Right cardiac atrium (tissue), 5 donors: ENCODE data around the gene AP5S1. TPM values are rescaled to one million over a fixed set of nuclear protein-coding genes. Genes with fewer than 3 reads are reported as not detected.

Experiments used
- ATAC-seq, 2 donors: fragments of 200-7000 bp; cut with Tn5 transposase; one replicate each; pipeline versions ENCODE4 v1.8.0 to v1.9.1; 2020; ENCODE audit warnings: moderate library complexity in 2 of 2, mild to moderate bottlenecking in 1 of 2
- DNase-seq, 3 donors: peaks; one replicate each; pipeline ENCODE4 v3.0.0-alpha.2; 2020
- H3K27ac ChIP-seq: one replicate; pipeline ENCODE4 v1.5.1; 2013; ENCODE audit warnings: mild to moderate bottlenecking, low read length, control low read depth, moderate library complexity
- H3K27me3 ChIP-seq: one replicate; pipeline ENCODE4 v1.6.1; 2013; ENCODE audit not compliant: control insufficient read depth, insufficient read depth
- H3K4me1 ChIP-seq: one replicate; pipeline ENCODE4 v1.6.1; 2013; ENCODE audit warnings: low read length; ENCODE audit not compliant: control insufficient read depth, insufficient read depth
- H3K4me3 ChIP-seq: one replicate; pipeline ENCODE4 v1.5.1; 2013; ENCODE audit warnings: low read length, control low read depth
- H3K9me3 ChIP-seq: one replicate; pipeline ENCODE4 v1.6.1; 2013; ENCODE audit warnings: low read length; ENCODE audit not compliant: control insufficient read depth
- WGBS: extraction: QIAGEN DNeasy Blood & Tissue Kit; methylation state at CpG from one replicate; pipeline ENCODE4 v1.1.7; 2013; 5-methylcytosine and 5-hydroxymethylcytosine counted together
- intact Hi-C, 4 donors: fragments of 100-400 bp; cut with DNase I; formaldehyde crosslinking; loops; one replicate each; pipeline versions ENCODE4 v1.11.0 to v1.14.0; 2022 to 2023
- polyA plus RNA-seq: library from polyadenylated mRNA; stranded (reverse); fragments of 200-250 nt; gene quantifications from one replicate; pipeline ENCODE4 v1.2.3, GENCODE V29; 2013
- total RNA-seq, 4 donors: library from RNA; stranded (reverse); fragmentation: NEBNext Ultra II Directional; extraction: Animal tissue kit (Norgen Biotek cat#: 25700); gene quantifications; one replicate each; pipeline ENCODE4 v1.2.1, GENCODE V29; 2021
- donor health status: healthy with polysubstance abuse.
- donor health status: DM: no; HTN: yes; CAD: no.
- donor health status: DM: no; HTN: no; CAD: no.
- donor health status: DM: no; HTN: yes; CAD: no; lungs with severe emphysema.
- donor health status: DM: yes; HTN: yes; CAD: no.

Gene AP5S1
- total and polyA plus RNA-seq, 5 donors = 12.3 to 17.2 (median 12.6) TPM

GRCh38 chr20:3846740-3847428, 26.5 kb downstream of the AP5S1 start, which contains the start of gene MAVS:
MAVS (plus strand) TSS chr20:3846834; CDS start chr20:3854625, 7,791 bp downstream.
- intact Hi-C loops = no loop called here

GRCh38 chr20:3847429-3847940, 27.1 kb downstream of the AP5S1 start:
- DNase-seq (no peak), ATAC-seq (no peak)
- Histone ChIP-seq H3K27me3 (no peaks in the 10 kb centered on the region), H3K9me3 (no peaks in the 10 kb centered on the region), H3K4me1 (peaks cover 14% of the 10 kb centered on the region), H3K27ac (peak overlapping the region; percentile 93), H3K4me3 (peak overlapping the region; percentile 79)
- intact Hi-C loops = no loop called here
- WGBS = 22% methylated on average over 8 of the region's 8 CpGs

More at GRCh38 chr20:3846740-3847428, 26.5 kb downstream of the AP5S1 start, which contains the start of gene MAVS:
- peak; percentile 92 to 97 (median 97) for DNase-seq
- peak within 1 kb of the TSS; percentile 79 for H3K4me3 ChIP-seq
- H3K27ac ChIP-seq = peak within 1 kb of the TSS; percentile 93
- H3K27me3 ChIP-seq = no peaks in the 10 kb centered on the region
- peaks cover 14% of the 10 kb centered on the region for H3K4me1 ChIP-seq
- H3K9me3 ChIP-seq = no peaks in the 10 kb centered on the region
- ATAC-seq = peak; percentile 99
- under 1% methylated on average over 72 of the region's 72 CpGs for WGBS

- intact Hi-C loops = no loop called here
- DNase-seq = no peak
- ATAC-seq = no peak
- Histone ChIP-seq H3K27ac (no peak overlapping the region), H3K4me3 (no peak overlapping the region), H3K4me1 (peaks cover 12% of the 10 kb centered on the region), H3K9me3 (no peaks in the 10 kb centered on the region), H3K27me3 (no peaks in the 10 kb centered on the region)
- 78% methylated on average over 1 of the region's 1 CpG for WGBS
Observed at GRCh38 chr20:3848565-3848964, 28.2 kb downstream of the AP5S1 start.

GRCh38 chr20:3854462-3854871, 34.1 kb downstream of the AP5S1 start:
- 72% methylated on average over 4 of the region's 4 CpGs for WGBS
- intact Hi-C loops = loop anchor here in 1 of 4 donors (10.0 kb wide), 1 partner anchor 170 kb away; the partner anchor contains the start of gene ADAM33
- Histone ChIP-seq H3K4me3 (no peak overlapping the region), H3K4me1 (no peaks in the 10 kb centered on the region), H3K9me3 (no peaks in the 10 kb centered on the region), H3K27ac (no peak overlapping the region), H3K27me3 (no peaks in the 10 kb centered on the region)
- DNase-seq (no peak), ATAC-seq (peak; percentile 45 to 52)

GRCh38 chr20:3857405-3857804, 37.1 kb downstream of the AP5S1 start:
- H3K4me1 ChIP-seq = no peaks in the 10 kb centered on the region
- ATAC-seq = no peak
- H3K27ac ChIP-seq = no peak overlapping the region
- no peaks in the 10 kb centered on the region for H3K27me3 ChIP-seq
- intact Hi-C loops = loop anchor here in 1 of 4 donors (10.0 kb wide), 1 partner anchor 173 kb away; the partner anchor contains the start of gene ADAM33
- DNase-seq = no peak
- H3K9me3 ChIP-seq = no peaks in the 10 kb centered on the region
- H3K4me3 ChIP-seq = no peak overlapping the region
- 78% methylated on average over 14 of the region's 14 CpGs for WGBS

GRCh38 chr20:3858689-3859088, 38.3 kb downstream of the AP5S1 start:
- H3K4me1 ChIP-seq = no peaks in the 10 kb centered on the region
- H3K4me3 ChIP-seq = no peak overlapping the region
- intact Hi-C loops = loop anchor here in 1 of 4 donors (10.0 kb wide), 1 partner anchor 174 kb away; the partner anchor contains the start of gene ADAM33
- H3K27ac ChIP-seq = no peak overlapping the region
- H3K27me3 ChIP-seq = no peaks in the 10 kb centered on the region
- 93% methylated on average over 6 of the region's 6 CpGs for WGBS
- no peaks in the 10 kb centered on the region for H3K9me3 ChIP-seq
- ATAC-seq (no peak), DNase-seq (no peak)

GRCh38 chr20:3861191-3861590, 40.8 kb downstream of the AP5S1 start:
- ATAC-seq (no peak), DNase-seq (no peak)
- Histone ChIP-seq H3K27me3 (no peaks in the 10 kb centered on the region), H3K9me3 (no peaks in the 10 kb centered on the region), H3K4me3 (no peak overlapping the region), H3K27ac (no peak overlapping the region), H3K4me1 (no peaks in the 10 kb centered on the region)
- WGBS = 95% methylated on average over 7 of the region's 7 CpGs
- intact Hi-C loops = no loop called here

GRCh38 chr20:3862333-3862732, 42.0 kb downstream of the AP5S1 start:
- H3K9me3 ChIP-seq = no peaks in the 10 kb centered on the region
- H3K27me3 ChIP-seq = no peaks in the 10 kb centered on the region
- H3K4me3 ChIP-seq = no peak overlapping the region
- WGBS = 97% methylated on average over 1 of the region's 1 CpG
- intact Hi-C loops = no loop called here
- DNase-seq (no peak), ATAC-seq (no peak)
- no peak overlapping the region for H3K27ac ChIP-seq
- no peaks in the 10 kb centered on the region for H3K4me1 ChIP-seq

- ATAC-seq (no peak), DNase-seq (no peak)
- intact Hi-C loops = no loop called here
- H3K4me3 ChIP-seq = no peak overlapping the region
- H3K27ac ChIP-seq = no peak overlapping the region
- H3K4me1 ChIP-seq = no peaks in the 10 kb centered on the region
- no peaks in the 10 kb centered on the region for H3K27me3 ChIP-seq
- no peaks in the 10 kb centered on the region for H3K9me3 ChIP-seq
- WGBS = 83% methylated on average over 7 of the region's 7 CpGs
Observed at GRCh38 chr20:3863317-3863716, 43.0 kb downstream of the AP5S1 start.

- Histone ChIP-seq H3K27me3 (no peaks in the 10 kb centered on the region), H3K4me3 (no peak overlapping the region), H3K27ac (no peak overlapping the region), H3K9me3 (no peaks in the 10 kb centered on the region), H3K4me1 (no peaks in the 10 kb centered on the region)
- DNase-seq (no peak), ATAC-seq (no peak)
- 74% methylated on average over 5 of the region's 5 CpGs for WGBS
- intact Hi-C loops = no loop called here
Observed at GRCh38 chr20:3864518-3864917, 44.2 kb downstream of the AP5S1 start.

GRCh38 chr20:3865152-3865886, 45.0 kb downstream of the AP5S1 start:
- no peaks in the 10 kb centered on the region for H3K4me1 ChIP-seq
- ATAC-seq (no peak), DNase-seq (peak in 1 of 3 donors; percentile 61)
- H3K4me3 ChIP-seq = no peak overlapping the region
- intact Hi-C loops = no loop called here
- WGBS = 86% methylated on average over 14 of the region's 14 CpGs
- H3K27ac ChIP-seq = no peak overlapping the region
- H3K27me3 ChIP-seq = no peaks in the 10 kb centered on the region
- H3K9me3 ChIP-seq = no peaks in the 10 kb centered on the region
